ENCODE results near the gene FMN1.

- TF ChIP-seq CTCF (IDR thresholded peaks at IDR 0.05 in 2 of 3, conservative IDR thresholded peaks at IDR 0.05 in 1 of 3; ENCODE audit: control insufficient read depth in 2 of 3, extremely low read depth in 1 of 3, insufficient read depth in 1 of 3, low read depth in 3 of 3, low read length in 3 of 3) (no peak), E2F8 (IDR thresholded peaks at IDR 0.05; ENCODE audit: low read depth, partially characterized antibody) (no peak), ZNF24 (IDR thresholded peaks at IDR 0.05) (no peak), ZBTB11 (CRISPR knock-in tag; IDR thresholded peaks at IDR 0.05) (no peak), POLR2AphosphoS2 (IDR thresholded peaks at IDR 0.05; ENCODE audit: low read depth, low read length) (no peak), POLR2A (IDR thresholded peaks at IDR 0.05; ENCODE audit: low read depth, low read length) (no peak), EZH2 (IDR thresholded peaks at IDR 0.05; ENCODE audit: borderline replicate concordance, control insufficient read depth, low read depth, low read length) (no peak), USF2 (IDR thresholded peaks at IDR 0.05; ENCODE audit: borderline replicate concordance, low read depth, low read length) (no peak), CBX5 (IDR thresholded peaks at IDR 0.05; ENCODE audit: low read depth) (no peak)
Measured at GRCh38 chr15:32716915-32717425, 477.5 kb downstream of the FMN1 start.

All from GM12878 (cell line).